ENCODE data around the gene FGF12. TPM values are rescaled to one million over a fixed set of nuclear protein-coding genes. Genes with fewer than 3 reads are reported as not detected.
A peak's percentile ranks its signal among the peaks of the same experiment; 100 is the strongest.

The FGF12 gene
- total RNA-seq, 4 donors from 2014 or later: 0.42 to 1.5 (median 0.62) TPM

DNA sequence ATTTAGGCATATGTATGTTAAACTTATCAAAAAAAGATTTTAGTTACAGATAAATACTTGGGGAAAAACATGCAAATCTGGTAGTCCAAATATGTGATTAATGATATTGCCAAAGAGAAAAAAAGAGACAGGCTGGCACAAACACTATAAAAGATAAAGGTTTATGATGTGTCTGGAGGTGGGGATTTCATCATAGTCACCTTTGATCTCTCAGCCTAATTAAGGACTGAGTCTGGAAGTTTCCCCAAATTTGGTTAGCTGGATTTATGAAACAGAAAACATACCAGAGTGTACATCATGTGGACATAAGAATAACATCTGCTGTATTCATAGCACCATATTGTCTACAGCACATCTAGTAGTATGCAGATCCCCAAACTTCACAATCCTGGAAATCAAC is 157.0 kb downstream of the FGF12 start:
- Histone ChIP-seq H3K27me3 (no peaks in the 10 kb centered on the region), H3K9me3 (no peaks in the 10 kb centered on the region), H3K27ac (no peak overlapping the region), H3K36me3 (no peaks in the 10 kb centered on the region), H3K4me1 (no peaks in the 10 kb centered on the region), H3K4me3 (no peak overlapping the region)
- no peak for DNase-seq (ENCODE audit: low spot score in 2 of 2)
- TF ChIP-seq POLR2A (IDR thresholded peaks at IDR 0.05): no peak
- TF ChIP-seq CTCF (IDR thresholded peaks at IDR 0.05): no peak
- TF ChIP-seq EP300 (IDR thresholded peaks at IDR 0.05): no peak

- Histone ChIP-seq H3K27ac (no peak overlapping the region), H3K9me3 (no peaks in the 10 kb centered on the region), H3K36me3 (no peaks in the 10 kb centered on the region), H3K4me1 (no peaks in the 10 kb centered on the region), H3K4me3 (no peak overlapping the region), H3K27me3 (no peaks in the 10 kb centered on the region)
- 12 to 14% methylated on average over 6 of the region's 6 CpGs for WGBS, 2 donors
- peak; percentile 63 to 91 for DNase-seq (ENCODE audit: low spot score in 2 of 2)
- no peak for TF ChIP-seq POLR2A (IDR thresholded peaks at IDR 0.05)
- no peak for TF ChIP-seq EP300 (IDR thresholded peaks at IDR 0.05)
- TF ChIP-seq CTCF (IDR thresholded peaks at IDR 0.05): peak; percentile 44 to 72 (median 62)
Measured at GRCh38 chr3:192566706-192567290, 160.5 kb downstream of the FGF12 start.

DNA sequence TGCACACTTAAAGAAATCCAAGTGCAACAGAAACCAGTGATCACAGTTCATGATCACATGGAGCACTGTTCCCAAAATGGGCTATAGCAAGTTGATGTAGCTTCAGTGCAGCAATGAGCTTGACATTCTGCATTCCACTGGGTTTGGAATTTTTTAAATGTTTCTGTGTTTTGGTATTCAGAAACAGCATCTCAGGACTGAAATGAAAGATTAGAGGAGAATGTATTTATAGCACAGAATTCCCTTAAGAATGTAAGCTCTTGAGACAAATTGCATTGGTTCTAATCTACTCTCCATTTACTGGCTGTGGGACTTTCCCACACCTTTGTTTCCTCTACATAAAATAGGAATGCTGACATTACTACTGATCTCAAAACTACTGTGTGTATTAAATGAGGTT is 162.7 kb downstream of the FGF12 start:
- Histone ChIP-seq H3K27ac (no peak overlapping the region), H3K36me3 (no peaks in the 10 kb centered on the region), H3K4me3 (no peak overlapping the region), H3K4me1 (no peaks in the 10 kb centered on the region), H3K27me3 (no peaks in the 10 kb centered on the region), H3K9me3 (no peaks in the 10 kb centered on the region)
- TF ChIP-seq CTCF (IDR thresholded peaks at IDR 0.05) (no peak), POLR2A (IDR thresholded peaks at IDR 0.05) (no peak), EP300 (IDR thresholded peaks at IDR 0.05) (no peak)
- DNase-seq (ENCODE audit: low spot score in 2 of 2): no peak

- Histone ChIP-seq H3K4me3 (no peak overlapping the region), H3K27me3 (no peaks in the 10 kb centered on the region), H3K27ac (no peak overlapping the region), H3K4me1 (no peaks in the 10 kb centered on the region), H3K9me3 (no peaks in the 10 kb centered on the region), H3K36me3 (no peaks in the 10 kb centered on the region)
- no peak for TF ChIP-seq POLR2A (IDR thresholded peaks at IDR 0.05)
- DNase-seq (ENCODE audit: low spot score in 2 of 2): no peak
Measured at GRCh38 chr3:192563417-192563816, 163.9 kb downstream of the FGF12 start.

DNA sequence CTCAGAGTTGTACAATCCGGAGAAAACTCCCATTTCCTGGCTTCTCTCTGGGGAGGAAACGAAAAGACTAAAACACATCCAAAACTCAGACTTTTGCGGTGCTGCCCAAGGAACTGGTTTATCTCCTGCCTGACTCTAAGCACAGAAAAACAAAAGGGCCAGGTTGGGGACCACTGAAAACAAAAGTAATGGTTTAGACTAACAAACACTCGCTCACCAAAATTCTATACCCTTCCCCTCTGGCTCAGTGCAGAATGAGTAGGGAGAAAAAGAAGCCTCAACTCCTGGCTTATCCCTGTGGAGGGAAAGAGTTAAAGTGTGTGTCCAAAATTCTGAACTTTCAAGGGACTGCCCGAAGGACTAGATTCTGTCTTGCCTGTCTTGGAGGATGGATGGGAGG is 173.6 kb downstream of the FGF12 start:
- WGBS, 2 donors: 57 to 64% methylated on average over 5 of the region's 5 CpGs
- Histone ChIP-seq H3K36me3 (no peaks in the 10 kb centered on the region), H3K4me1 (no peaks in the 10 kb centered on the region), H3K27me3 (no peaks in the 10 kb centered on the region), H3K27ac (no peak overlapping the region), H3K4me3 (no peak overlapping the region), H3K9me3 (no peaks in the 10 kb centered on the region)
- TF ChIP-seq EP300 (IDR thresholded peaks at IDR 0.05): no peak
- DNase-seq (ENCODE audit: low spot score in 2 of 2): no peak

DNA sequence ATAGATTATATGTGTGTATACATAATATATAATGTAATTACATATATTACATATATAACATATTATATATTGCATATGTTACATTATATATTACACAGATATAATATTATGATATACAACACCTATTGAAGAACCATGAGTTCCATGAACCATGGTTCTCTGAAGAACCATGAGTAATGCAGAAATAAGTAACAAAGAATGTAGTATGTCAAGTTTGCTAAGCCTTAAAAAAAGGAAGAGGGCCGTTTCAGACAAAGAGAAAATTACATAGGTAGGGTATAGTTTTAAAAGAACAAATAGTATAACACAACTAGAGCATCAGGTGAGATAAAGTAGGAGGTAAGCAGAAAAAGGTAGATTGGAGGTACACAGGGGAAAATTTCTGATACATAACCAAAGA is 177.0 kb downstream of the FGF12 start:
- TF ChIP-seq CTCF (IDR thresholded peaks at IDR 0.05): no peak
- TF ChIP-seq POLR2A (IDR thresholded peaks at IDR 0.05): no peak
- no peak for TF ChIP-seq EP300 (IDR thresholded peaks at IDR 0.05)
- no peak overlapping the region for H3K27ac ChIP-seq
- no peaks in the 10 kb centered on the region for H3K9me3 ChIP-seq
- no peaks in the 10 kb centered on the region for H3K36me3 ChIP-seq
- no peaks in the 10 kb centered on the region for H3K4me1 ChIP-seq
- H3K27me3 ChIP-seq: no peaks in the 10 kb centered on the region
- no peak for DNase-seq (ENCODE audit: low spot score in 2 of 2)
- whole genome bisulfite sequencing, 2 donors: 49 to 55% methylated on average over 1 of the region's 1 CpG
- no peak overlapping the region for H3K4me3 ChIP-seq

Data from tibial nerve (tissue), 4 donors.